Measurements from ENCODE around the gene ZNF141. TPM values are rescaled to one million over a fixed set of nuclear protein-coding genes. Genes with fewer than 3 reads are reported as not detected.

Gene ZNF141
- total and polyA plus RNA-seq, 7 experiments from 2014 or later: 10.7 to 76.1 (median 24.2) TPM

- ATAC-seq (no peak), DNase-seq (no peak)
- intact Hi-C loops (cut with micrococcal nuclease): loop anchor here (1.0 to 5.0 kb wide), 11 partner anchors 35 to 650 kb away; partner anchors contain the start of genes ATP5ME (in 2 of the 2), MYL5 (in 2 of the 2), PIGG (in 2 of the 2) and ZNF718 (in 2 of the 2)
- Mint-ChIP-seq H3K27me3 (peaks cover 0 to 6% (median 0%) of the 10 kb centered on the region in 5 donors), H3K4me3 (peak overlapping the region; percentile 93 to 100 (median 99)), H3K36me3 (peaks cover 13 to 51% (median 46%) of the 10 kb centered on the region in 5 donors), H3K4me1 (peaks cover 11 to 44% (median 41%) of the 10 kb centered on the region in 7 donors), H3K9me3 (peaks cover 5 to 69% (median 33%) of the 10 kb centered on the region in 11 donors), H3K27ac (peak overlapping the region; percentile 95 to 100 (median 99))
- peaks cover 0 to 29% (median 13%) of the 10 kb centered on the region in 3 experiments for H3K9me3 ChIP-seq (ENCODE audit: control insufficient read depth in 2 of 3, low read length in 3 of 3)
- peak overlapping the region; percentile 91 for H3K4me3 ChIP-seq (ENCODE audit: low read length)
- H3K27ac ChIP-seq (ENCODE audit: low read depth, low read length): peak overlapping the region; percentile 85
- no peaks in the 10 kb centered on the region for H3K27me3 ChIP-seq (ENCODE audit: control insufficient read depth in 2 of 2, insufficient read depth in 2 of 2, low read length in 2 of 2)
- ChIA-PET CTCF (no interaction called here), POLR2A (interaction anchor here (2.4 to 3.2 kb wide), 2 partner anchors 137 to 212 kb away, joined by 13 to 24 read pairs; partner anchors contain the start of gene ZNF718)
- peaks cover 9 to 10% of the 10 kb centered on the region in 2 donors for H3K4me1 ChIP-seq (ENCODE audit: control insufficient read depth in 2 of 2, insufficient read depth in 2 of 2, low read length in 2 of 2)
- H3K36me3 ChIP-seq (ENCODE audit: control insufficient read depth in 2 of 3, insufficient read depth in 3 of 3, low read length in 3 of 3): peaks cover 0 to 20% (median 6%) of the 10 kb centered on the region in 3 experiments
These were observed 796 bp upstream of the ZNF141 start for GRCh38 chr4:336893-337142.

DNA sequence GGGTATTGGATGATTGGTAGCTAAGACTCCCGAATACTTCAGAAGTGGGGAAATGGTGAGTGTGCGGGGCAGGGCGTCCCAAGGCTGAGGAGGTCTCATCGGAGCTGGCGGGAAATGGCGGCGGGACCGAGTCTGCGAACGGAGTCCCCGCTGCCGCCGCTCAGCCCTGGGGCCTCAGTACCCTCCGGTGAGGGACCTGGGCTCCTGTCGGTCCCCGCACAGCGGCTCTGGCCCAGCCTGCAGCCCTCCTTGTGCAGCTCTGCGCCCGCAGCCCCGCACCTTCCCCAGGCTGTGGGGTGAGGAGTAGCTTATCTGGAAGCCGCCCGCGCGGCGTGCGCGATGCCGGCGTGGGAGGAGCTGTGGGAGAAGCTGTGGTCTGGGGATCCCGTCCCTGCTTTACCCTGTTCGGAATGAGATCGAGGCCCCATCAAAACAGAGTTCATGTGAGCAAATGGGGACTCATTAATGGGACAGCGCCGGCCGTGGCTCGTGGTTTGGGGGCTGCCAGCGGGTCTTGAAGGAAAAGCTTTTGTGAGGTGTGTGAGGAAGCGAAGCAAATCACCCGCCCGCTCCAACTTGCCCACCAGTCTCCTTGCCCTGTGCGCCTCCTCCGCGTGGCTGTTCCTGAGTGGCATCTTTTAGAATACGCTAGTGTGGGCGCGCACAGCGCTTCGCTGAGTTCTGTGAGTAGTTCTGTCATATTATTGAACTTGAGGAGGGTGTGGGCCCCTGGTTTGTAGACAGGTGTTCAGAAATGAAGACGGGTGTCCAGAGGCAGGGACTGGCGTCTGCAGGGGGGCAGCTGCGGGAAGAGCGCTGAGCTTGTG lies 531 bp downstream of the ZNF141 start:
- Histone ChIP-seq H3K36me3 (ENCODE audit: control insufficient read depth in 2 of 3, insufficient read depth in 3 of 3, low read length in 3 of 3) (peaks cover 0 to 32% (median 6%) of the 10 kb centered on the region in 3 experiments), H3K4me3 (ENCODE audit: low read length) (peak overlapping the region; percentile 91), H3K9me3 (ENCODE audit: control insufficient read depth in 2 of 3, low read length in 3 of 3) (peaks cover 0 to 42% (median 21%) of the 10 kb centered on the region in 3 experiments), H3K4me1 (ENCODE audit: control insufficient read depth in 2 of 2, insufficient read depth in 2 of 2, low read length in 2 of 2) (peaks cover 9 to 10% of the 10 kb centered on the region in 2 donors), H3K27ac (ENCODE audit: low read depth, low read length) (peak overlapping the region; percentile 85), H3K27me3 (ENCODE audit: control insufficient read depth in 2 of 2, insufficient read depth in 2 of 2, low read length in 2 of 2) (no peaks in the 10 kb centered on the region)
- DNase-seq (peak in 5 of 9 donors; percentile 10 to 67 (median 57)), ATAC-seq (peak; percentile 41)
- H3K27me3 Mint-ChIP-seq: peaks cover 0 to 6% (median 0%) of the 10 kb centered on the region in 5 donors
- peaks cover 10 to 79% (median 45%) of the 10 kb centered on the region in 11 donors for H3K9me3 Mint-ChIP-seq
- intact Hi-C loops (cut with micrococcal nuclease): loop anchor here (1.0 to 5.0 kb wide), 11 partner anchors 34 to 649 kb away; partner anchors contain the start of genes ATP5ME (in 2 of the 2), MYL5 (in 2 of the 2), PIGG (in 2 of the 2) and ZNF718 (in 2 of the 2)
- peak overlapping the region; percentile 95 to 100 (median 99) for H3K27ac Mint-ChIP-seq
- ChIA-PET POLR2A (interaction anchor here (0.5 to 3.2 kb wide), 11 partner anchors 28 to 333 kb away, joined by 3 to 24 read pairs (median 4); partner anchors contain the start of gene ZNF718), CTCF (no interaction called here)
- peak overlapping the region; percentile 93 to 100 (median 99) for H3K4me3 Mint-ChIP-seq
- H3K36me3 Mint-ChIP-seq: peaks cover 16 to 61% (median 57%) of the 10 kb centered on the region in 5 donors
- H3K4me1 Mint-ChIP-seq: peaks cover 11 to 47% (median 41%) of the 10 kb centered on the region in 7 donors

- H3K27me3 ChIP-seq (ENCODE audit: control insufficient read depth in 2 of 2, insufficient read depth in 2 of 2, low read length in 2 of 2): no peaks in the 10 kb centered on the region
- H3K36me3 ChIP-seq (ENCODE audit: control insufficient read depth in 2 of 3, insufficient read depth in 3 of 3, low read length in 3 of 3): peaks cover 0 to 34% (median 6%) of the 10 kb centered on the region in 3 experiments
- H3K4me3 Mint-ChIP-seq: peak overlapping the region; percentile 93 to 100 (median 99)
- intact Hi-C loops (cut with micrococcal nuclease): loop anchor here (5.0 kb wide), 3 partner anchors 34 to 444 kb away; partner anchors contain the start of gene ZNF718 (in 2 of the 2)
- H3K9me3 Mint-ChIP-seq: peaks cover 10 to 83% (median 50%) of the 10 kb centered on the region in 11 donors
- ChIA-PET CTCF (no interaction called here), POLR2A (interaction anchor here (0.5 to 3.2 kb wide), 6 partner anchors 36 to 325 kb away, joined by 3 to 24 read pairs (median 4); no protein-coding TSS in a partner anchor)
- H3K9me3 ChIP-seq (ENCODE audit: control insufficient read depth in 2 of 3, low read length in 3 of 3): peaks cover 0 to 45% (median 23%) of the 10 kb centered on the region in 3 experiments
- H3K36me3 Mint-ChIP-seq: peaks cover 16 to 66% (median 61%) of the 10 kb centered on the region in 5 donors
- H3K27ac Mint-ChIP-seq: peak overlapping the region; percentile 76 to 100 (median 99)
- H3K4me1 ChIP-seq (ENCODE audit: control insufficient read depth in 2 of 2, insufficient read depth in 2 of 2, low read length in 2 of 2): peaks cover 9 to 10% of the 10 kb centered on the region in 2 donors
- DNase-seq: no peak
- peaks cover 0 to 6% (median 0%) of the 10 kb centered on the region in 5 donors for H3K27me3 Mint-ChIP-seq
- ATAC-seq: no peak
- H3K4me1 Mint-ChIP-seq: peaks cover 11 to 47% (median 41%) of the 10 kb centered on the region in 7 donors
- peak overlapping the region; percentile 85 for H3K27ac ChIP-seq (ENCODE audit: low read depth, low read length)
- peak overlapping the region; percentile 91 for H3K4me3 ChIP-seq (ENCODE audit: low read length)
These were observed 1.1 kb downstream of the ZNF141 start for GRCh38 chr4:338759-339097.

- peaks cover 11 to 47% (median 40%) of the 10 kb centered on the region in 7 donors for H3K4me1 Mint-ChIP-seq
- peaks cover 7 to 46% (median 7%) of the 10 kb centered on the region in 3 experiments for H3K36me3 ChIP-seq (ENCODE audit: control insufficient read depth in 2 of 3, insufficient read depth in 3 of 3, low read length in 3 of 3)
- no peak for DNase-seq
- peaks cover 0 to 52% (median 23%) of the 10 kb centered on the region in 3 experiments for H3K9me3 ChIP-seq (ENCODE audit: control insufficient read depth in 2 of 3, low read length in 3 of 3)
- H3K27ac Mint-ChIP-seq: peak overlapping the region in 6 of 9 donors; percentile 8 to 64 (median 34)
- ChIA-PET CTCF (no interaction called here), POLR2A (interaction anchor here (0.7 to 1.3 kb wide), 2 partner anchors 8 to 215 kb away, joined by 3 to 4 read pairs; partner anchors contain the start of gene ZNF718)
- peaks cover 9 to 10% of the 10 kb centered on the region in 2 donors for H3K4me1 ChIP-seq (ENCODE audit: control insufficient read depth in 2 of 2, insufficient read depth in 2 of 2, low read length in 2 of 2)
- intact Hi-C loops (cut with micrococcal nuclease): no loop called here
- H3K27me3 Mint-ChIP-seq: peaks cover 0 to 6% (median 0%) of the 10 kb centered on the region in 5 donors
- H3K27me3 ChIP-seq (ENCODE audit: control insufficient read depth in 2 of 2, insufficient read depth in 2 of 2, low read length in 2 of 2): no peaks in the 10 kb centered on the region
- no peak overlapping the region for H3K4me3 ChIP-seq (ENCODE audit: low read length)
- H3K9me3 Mint-ChIP-seq: peaks cover 10 to 83% (median 61%) of the 10 kb centered on the region in 11 donors
- peaks cover 16 to 74% (median 68%) of the 10 kb centered on the region in 5 donors for H3K36me3 Mint-ChIP-seq
- ATAC-seq: no peak
- H3K27ac ChIP-seq (ENCODE audit: low read depth, low read length): no peak overlapping the region
- H3K4me3 Mint-ChIP-seq: peak overlapping the region in 9 of 10 donors; percentile 1 to 100 (median 93)
These were observed 2.4 kb downstream of the ZNF141 start for GRCh38 chr4:340011-340410.

- Histone ChIP-seq H3K4me1 (ENCODE audit: control insufficient read depth in 2 of 2, insufficient read depth in 2 of 2, low read length in 2 of 2) (no peaks in the 10 kb centered on the region), H3K27me3 (ENCODE audit: control insufficient read depth in 2 of 2, insufficient read depth in 2 of 2, low read length in 2 of 2) (no peaks in the 10 kb centered on the region), H3K36me3 (ENCODE audit: control insufficient read depth in 2 of 3, insufficient read depth in 3 of 3, low read length in 3 of 3) (peaks cover 13 to 34% (median 16%) of the 10 kb centered on the region in 3 experiments), H3K9me3 (ENCODE audit: control insufficient read depth in 2 of 3, low read length in 3 of 3) (peaks cover 34 to 88% (median 42%) of the 10 kb centered on the region in 3 experiments), H3K4me3 (ENCODE audit: low read length) (peak overlapping the region; percentile 8), H3K27ac (ENCODE audit: low read depth, low read length) (no peak overlapping the region)
- CTCF ChIA-PET: no interaction called here
- Mint-ChIP-seq H3K27ac (peak overlapping the region in 2 of 9 donors; percentile 28 to 32), H3K4me3 (no peak overlapping the region), H3K4me1 (no peaks in the 10 kb centered on the region), H3K9me3 (peaks cover 0 to 99% (median 69%) of the 10 kb centered on the region in 11 donors), H3K36me3 (peaks cover 25 to 66% (median 60%) of the 10 kb centered on the region in 5 donors), H3K27me3 (no peaks in the 10 kb centered on the region)
- DNase-seq (no peak), ATAC-seq (no peak)
- POLR2A ChIA-PET: interaction anchor here (0.7 kb wide), 1 partner anchor 80 kb away, joined by 3 read pairs; no protein-coding TSS in a partner anchor
- intact Hi-C loops (cut with micrococcal nuclease): loop anchor here (5.0 to 10.0 kb wide), 2 partner anchors 36 to 72 kb away; partner anchors contain the start of gene ZNF141 (in 1 of the 2)
These were observed 35.6 kb downstream of the ZNF141 start for GRCh38 chr4:373062-373839.
